Measurements from ENCODE around the gene RAD54L.

- TF ChIP-seq POLR2A (IDR thresholded peaks at IDR 0.05) (no peak), CTCF (IDR thresholded peaks at IDR 0.05) (no peak)
Observed at GRCh38 chr1:46310321-46310720, 62.8 kb downstream of the RAD54L start.
